ENCODE measurements around the gene FAM229B. TPM values are rescaled to one million over a fixed set of nuclear protein-coding genes. Genes with fewer than 3 reads are reported as not detected.

Gene FAM229B
- total and polyA plus RNA-seq, 3 experiments from 2014 or later = 5.5 to 8.7 (median 7.2) TPM

DNA sequence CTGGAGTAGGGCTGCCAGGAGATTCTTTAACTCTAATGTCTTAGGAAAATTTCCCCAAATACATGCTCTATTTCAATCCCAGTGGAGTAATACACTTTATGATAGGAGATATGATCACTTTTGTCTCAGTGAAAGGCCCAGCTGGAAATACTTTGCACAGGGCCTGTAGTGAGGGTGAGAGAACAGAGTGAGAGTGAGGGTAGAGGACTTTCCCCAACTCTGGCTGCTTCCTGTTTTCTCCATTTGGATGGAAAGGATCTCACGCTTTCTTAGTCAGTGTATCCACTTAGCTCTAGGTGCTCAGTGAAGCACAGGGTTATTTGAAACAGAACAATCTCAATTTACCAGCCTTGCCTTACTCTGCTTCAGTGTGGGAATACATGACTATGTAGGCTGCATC is 36.6 kb downstream of the FAM229B start:
- no peaks in the 10 kb centered on the region for H3K36me3 ChIP-seq (ENCODE audit: insufficient read depth, low read length)
- H3K27ac ChIP-seq (ENCODE audit: low read depth, low read length) = no peak overlapping the region
- H3K27me3 Mint-ChIP-seq = peaks cover 3 to 33% of the 10 kb centered on the region in 2 donors
- DNase-seq = no peak
- H3K4me1 Mint-ChIP-seq = no peaks in the 10 kb centered on the region
- no peaks in the 10 kb centered on the region for H3K9me3 ChIP-seq (ENCODE audit: low read length)
- no peak overlapping the region for H3K4me3 ChIP-seq (ENCODE audit: low read length)
- H3K36me3 Mint-ChIP-seq = peaks cover 0 to 2% (median 0%) of the 10 kb centered on the region in 3 donors
- no peak overlapping the region for H3K4me3 Mint-ChIP-seq
- no peaks in the 10 kb centered on the region for H3K9me3 Mint-ChIP-seq
- H3K27me3 ChIP-seq (ENCODE audit: insufficient read depth, low read length, poor library complexity, severe bottlenecking) = no peaks in the 10 kb centered on the region
- H3K27ac Mint-ChIP-seq = no peak overlapping the region
- ChIA-PET CTCF (interaction anchor here (0.6 kb wide), 1 partner anchor 1072 kb away, joined by 3 read pairs; no protein-coding TSS in a partner anchor), POLR2A (no interaction called here)
- H3K4me1 ChIP-seq (ENCODE audit: insufficient read depth, low read length) = no peaks in the 10 kb centered on the region

DNA sequence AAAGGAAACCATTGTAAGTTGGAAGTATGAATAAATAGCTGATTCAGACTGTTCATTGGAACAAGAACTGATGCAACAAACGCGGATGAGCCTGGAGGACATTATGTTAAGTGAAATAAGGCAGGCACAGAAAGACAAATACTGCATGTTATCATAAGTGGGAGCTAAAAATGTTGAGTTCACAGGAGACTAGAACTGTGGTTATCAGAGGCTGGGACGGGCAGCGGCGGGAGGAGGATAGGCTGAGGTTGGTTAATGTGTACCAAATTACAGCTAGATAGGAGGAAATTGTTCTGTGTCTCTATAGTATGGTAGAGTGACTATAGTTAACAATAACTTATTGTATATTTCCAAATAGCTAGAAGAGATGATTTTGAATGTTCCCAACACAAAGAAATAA is 40.8 kb downstream of the FAM229B start:
- H3K27ac Mint-ChIP-seq = no peak overlapping the region
- H3K36me3 ChIP-seq (ENCODE audit: insufficient read depth, low read length) = no peaks in the 10 kb centered on the region
- no peak overlapping the region for H3K4me3 Mint-ChIP-seq
- H3K27ac ChIP-seq (ENCODE audit: low read depth, low read length) = no peak overlapping the region
- H3K4me3 ChIP-seq (ENCODE audit: low read length) = no peak overlapping the region
- no peaks in the 10 kb centered on the region for H3K4me1 Mint-ChIP-seq
- peaks cover 7 to 44% of the 10 kb centered on the region in 2 donors for H3K27me3 Mint-ChIP-seq
- no peaks in the 10 kb centered on the region for H3K9me3 ChIP-seq (ENCODE audit: low read length)
- DNase-seq = no peak
- no peaks in the 10 kb centered on the region for H3K4me1 ChIP-seq (ENCODE audit: insufficient read depth, low read length)
- H3K36me3 Mint-ChIP-seq = peaks cover 0 to 2% (median 0%) of the 10 kb centered on the region in 3 donors
- ChIA-PET POLR2A (no interaction called here), CTCF (interaction anchor here (1.6 kb wide), 1 partner anchor 35 kb away, joined by 3 read pairs; no protein-coding TSS in a partner anchor)
- no peaks in the 10 kb centered on the region for H3K27me3 ChIP-seq (ENCODE audit: insufficient read depth, low read length, poor library complexity, severe bottlenecking)
- H3K9me3 Mint-ChIP-seq = no peaks in the 10 kb centered on the region

DNA sequence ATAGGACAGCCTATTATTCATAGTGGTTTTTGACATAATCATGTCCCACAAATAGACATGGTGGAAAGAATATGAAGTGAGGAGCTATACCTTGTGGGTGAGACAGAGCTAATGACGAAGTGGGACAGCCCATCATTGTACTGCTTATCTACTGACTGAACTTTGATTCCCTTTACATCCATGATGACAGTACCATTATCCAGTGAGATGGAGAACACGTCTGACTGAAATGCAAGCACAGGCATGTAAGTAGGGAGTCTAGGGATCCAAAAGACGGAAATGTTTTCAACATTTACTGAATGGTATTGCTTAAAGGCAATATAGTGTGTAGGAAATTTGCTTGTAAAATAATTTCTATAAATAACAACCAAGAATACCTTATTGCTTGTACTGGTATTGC is 43.5 kb downstream of the FAM229B start:
- no peak overlapping the region for H3K4me3 ChIP-seq (ENCODE audit: low read length)
- no peak for DNase-seq
- no peaks in the 10 kb centered on the region for H3K9me3 Mint-ChIP-seq
- H3K27me3 ChIP-seq (ENCODE audit: insufficient read depth, low read length, poor library complexity, severe bottlenecking) = no peaks in the 10 kb centered on the region
- H3K27ac Mint-ChIP-seq = no peak overlapping the region
- H3K36me3 ChIP-seq (ENCODE audit: insufficient read depth, low read length) = no peaks in the 10 kb centered on the region
- H3K27me3 Mint-ChIP-seq = peaks cover 11 to 37% of the 10 kb centered on the region in 2 donors
- H3K4me3 Mint-ChIP-seq = no peak overlapping the region
- H3K36me3 Mint-ChIP-seq = peaks cover 0 to 2% (median 0%) of the 10 kb centered on the region in 3 donors
- ChIA-PET CTCF (no interaction called here), POLR2A (no interaction called here)
- H3K9me3 ChIP-seq (ENCODE audit: low read length) = no peaks in the 10 kb centered on the region
- H3K27ac ChIP-seq (ENCODE audit: low read depth, low read length) = no peak overlapping the region
- no peaks in the 10 kb centered on the region for H3K4me1 ChIP-seq (ENCODE audit: insufficient read depth, low read length)
- no peaks in the 10 kb centered on the region for H3K4me1 Mint-ChIP-seq

DNA sequence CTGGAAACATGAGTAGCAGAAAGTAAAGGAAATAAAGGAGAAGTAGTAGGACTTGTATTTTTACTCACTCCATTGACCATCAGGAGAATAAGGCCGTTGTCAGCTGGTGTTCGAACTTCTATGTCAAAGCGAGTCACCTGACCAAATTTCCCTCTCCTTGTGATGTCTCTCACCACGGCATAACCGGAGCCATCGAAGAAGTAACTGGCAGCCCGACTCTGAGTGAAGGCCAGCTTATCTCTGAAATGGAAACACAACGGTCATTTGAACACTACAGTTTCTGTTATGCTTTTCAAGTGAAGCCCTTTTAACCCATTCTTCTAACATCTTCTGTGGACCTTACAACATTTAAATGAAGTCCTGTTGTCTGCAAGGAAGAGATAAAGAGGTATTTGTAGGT is 51.7 kb downstream of the FAM229B start:
- POLR2A ChIA-PET = no interaction called here
- H3K27me3 Mint-ChIP-seq = peaks cover 6 to 21% of the 10 kb centered on the region in 2 donors
- CTCF ChIA-PET = no interaction called here

DNA sequence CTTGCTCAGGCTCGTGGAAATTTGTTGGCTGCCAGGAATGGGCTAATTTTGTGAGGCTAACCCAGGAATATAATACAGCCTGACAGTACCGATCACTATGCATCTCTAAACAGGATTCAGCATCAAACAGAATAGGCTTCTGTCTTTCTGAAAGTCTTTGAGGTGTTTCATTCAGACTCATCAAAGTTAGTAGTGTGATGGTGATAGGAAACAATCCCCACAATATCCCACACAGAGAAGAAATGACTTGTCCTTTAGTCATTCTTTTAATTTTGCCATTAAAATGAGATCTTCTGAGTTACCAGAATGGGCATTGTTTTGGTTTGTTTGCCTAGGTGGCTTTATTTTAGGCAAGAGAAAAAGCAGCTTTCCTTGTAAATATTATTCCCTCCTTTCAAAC is 54.3 kb downstream of the FAM229B start:
- POLR2A ChIA-PET = interaction anchor here (0.6 kb wide), 1 partner anchor 21 kb away, joined by 4 read pairs; no protein-coding TSS in a partner anchor
- no peak overlapping the region for H3K4me3 Mint-ChIP-seq
- no peaks in the 10 kb centered on the region for H3K27me3 ChIP-seq (ENCODE audit: insufficient read depth, low read length, poor library complexity, severe bottlenecking)

More for the DNA sequence above, 51.7 kb downstream of the FAM229B start:
- H3K4me1 Mint-ChIP-seq = peaks cover under 1 to 2% (median 2%) of the 10 kb centered on the region in 3 donors
- no peaks in the 10 kb centered on the region for H3K36me3 Mint-ChIP-seq
- Histone ChIP-seq H3K36me3 (ENCODE audit: insufficient read depth, low read length) (no peaks in the 10 kb centered on the region), H3K27ac (ENCODE audit: low read depth, low read length) (no peak overlapping the region), H3K27me3 (ENCODE audit: insufficient read depth, low read length, poor library complexity, severe bottlenecking) (no peaks in the 10 kb centered on the region), H3K4me3 (ENCODE audit: low read length) (no peak overlapping the region), H3K4me1 (ENCODE audit: insufficient read depth, low read length) (no peaks in the 10 kb centered on the region), H3K9me3 (ENCODE audit: low read length) (no peaks in the 10 kb centered on the region)
- DNase-seq = no peak
- no peak overlapping the region for H3K4me3 Mint-ChIP-seq
- no peaks in the 10 kb centered on the region for H3K9me3 Mint-ChIP-seq
- H3K27ac Mint-ChIP-seq = no peak overlapping the region

DNA sequence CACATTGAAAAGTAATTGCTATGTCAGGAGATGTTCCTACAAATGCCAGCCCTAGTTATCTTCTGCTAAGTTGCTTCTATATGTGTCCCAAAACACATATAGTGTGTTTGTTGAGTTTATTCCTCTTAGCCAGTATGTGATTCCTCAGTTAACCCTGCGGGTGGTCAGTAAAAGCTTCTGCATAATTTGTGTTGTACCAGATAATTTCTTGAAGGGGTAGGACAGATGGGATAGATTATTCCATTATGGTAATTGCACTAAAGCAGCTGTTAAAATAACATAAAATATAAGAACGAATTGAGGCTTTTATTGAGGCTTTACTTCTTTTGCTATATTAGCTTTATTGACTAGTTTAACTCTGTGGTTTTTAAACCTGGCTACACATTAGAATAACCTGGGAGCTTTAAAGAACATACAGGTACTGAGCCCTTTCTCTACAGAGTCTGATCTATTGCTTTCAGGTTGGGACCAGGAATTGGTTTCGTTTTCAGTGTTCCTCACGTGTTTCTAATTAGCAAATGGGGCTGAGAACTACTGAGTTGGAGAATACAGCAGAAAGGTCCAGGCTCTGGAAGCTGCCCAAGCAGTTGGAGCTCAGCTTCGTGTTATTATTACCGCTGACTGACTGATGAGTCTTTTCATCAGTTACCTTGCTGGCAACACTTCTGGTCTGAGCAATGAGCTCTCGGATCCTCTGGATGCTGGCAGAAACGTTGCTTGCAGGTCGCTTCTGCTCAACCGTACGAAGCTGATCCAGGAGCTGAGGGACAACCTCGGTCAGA is 56.9 kb downstream of the FAM229B start:
- Mint-ChIP-seq H3K27ac (no peak overlapping the region), H3K9me3 (no peaks in the 10 kb centered on the region), H3K27me3 (peaks cover 7 to 22% of the 10 kb centered on the region in 2 donors), H3K4me1 (peaks cover 2 to 8% (median 5%) of the 10 kb centered on the region in 3 donors), H3K4me3 (peak overlapping the region in 4 of 7 donors; percentile 6 to 50 (median 22)), H3K36me3 (no peaks in the 10 kb centered on the region)
- CTCF ChIA-PET = no interaction called here
- Histone ChIP-seq H3K4me1 (ENCODE audit: insufficient read depth, low read length) (no peaks in the 10 kb centered on the region), H3K27me3 (ENCODE audit: insufficient read depth, low read length, poor library complexity, severe bottlenecking) (no peaks in the 10 kb centered on the region), H3K4me3 (ENCODE audit: low read length) (no peak overlapping the region), H3K9me3 (ENCODE audit: low read length) (no peaks in the 10 kb centered on the region), H3K27ac (ENCODE audit: low read depth, low read length) (no peak overlapping the region), H3K36me3 (ENCODE audit: insufficient read depth, low read length) (no peaks in the 10 kb centered on the region)
- POLR2A ChIA-PET = interaction anchor here (0.5 kb wide), 1 partner anchor 366 kb away, joined by 7 read pairs; no protein-coding TSS in a partner anchor
- DNase-seq = no peak

More for the DNA sequence above, 54.3 kb downstream of the FAM229B start:
- Histone ChIP-seq H3K9me3 (ENCODE audit: low read length) (no peaks in the 10 kb centered on the region), H3K4me3 (ENCODE audit: low read length) (no peak overlapping the region), H3K36me3 (ENCODE audit: insufficient read depth, low read length) (no peaks in the 10 kb centered on the region), H3K4me1 (ENCODE audit: insufficient read depth, low read length) (no peaks in the 10 kb centered on the region), H3K27ac (ENCODE audit: low read depth, low read length) (no peak overlapping the region)
- no peaks in the 10 kb centered on the region for H3K9me3 Mint-ChIP-seq
- peaks cover 2 to 8% (median 5%) of the 10 kb centered on the region in 3 donors for H3K4me1 Mint-ChIP-seq
- H3K36me3 Mint-ChIP-seq = no peaks in the 10 kb centered on the region
- H3K27ac Mint-ChIP-seq = no peak overlapping the region
- CTCF ChIA-PET = no interaction called here
- H3K27me3 Mint-ChIP-seq = peaks cover 5 to 21% of the 10 kb centered on the region in 2 donors
- no peak for DNase-seq

DNA sequence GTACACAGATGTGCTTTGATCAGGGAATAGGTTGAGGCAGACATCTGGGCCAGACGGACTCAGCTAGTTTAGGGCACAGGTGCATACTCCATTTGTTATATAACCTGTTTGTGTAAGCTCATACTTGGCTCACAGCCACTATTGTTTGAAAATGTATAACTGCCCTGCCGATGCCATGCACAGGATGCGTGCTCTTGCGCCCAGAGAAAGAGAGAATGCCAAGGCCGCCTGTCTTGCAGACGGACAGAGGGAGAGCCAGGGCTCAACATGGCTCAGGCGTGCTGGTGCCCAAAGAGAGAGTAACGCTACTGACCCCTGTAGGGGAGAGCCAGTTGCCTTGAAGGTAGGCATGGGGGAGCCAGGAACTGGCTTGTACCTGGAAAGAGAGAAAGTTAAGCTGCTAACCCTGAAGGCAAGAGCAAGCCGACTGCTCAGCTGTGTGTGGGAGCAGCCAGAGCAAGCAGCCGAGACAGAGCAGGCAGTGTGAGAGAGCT is 57.7 kb downstream of the FAM229B start:
- no peaks in the 10 kb centered on the region for H3K9me3 ChIP-seq (ENCODE audit: low read length)
- H3K27ac ChIP-seq (ENCODE audit: low read depth, low read length) = no peak overlapping the region
- H3K4me3 ChIP-seq (ENCODE audit: low read length) = no peak overlapping the region
- no peak overlapping the region for H3K27ac Mint-ChIP-seq
- H3K9me3 Mint-ChIP-seq = no peaks in the 10 kb centered on the region
- no peaks in the 10 kb centered on the region for H3K36me3 ChIP-seq (ENCODE audit: insufficient read depth, low read length)
- CTCF ChIA-PET = no interaction called here
- POLR2A ChIA-PET = interaction anchor here (0.5 kb wide), 1 partner anchor 366 kb away, joined by 7 read pairs; no protein-coding TSS in a partner anchor
- no peaks in the 10 kb centered on the region for H3K27me3 ChIP-seq (ENCODE audit: insufficient read depth, low read length, poor library complexity, severe bottlenecking)
- H3K4me1 ChIP-seq (ENCODE audit: insufficient read depth, low read length) = no peaks in the 10 kb centered on the region
- H3K27me3 Mint-ChIP-seq = peaks cover 7 to 27% of the 10 kb centered on the region in 2 donors
- H3K36me3 Mint-ChIP-seq = no peaks in the 10 kb centered on the region
- DNase-seq = no peak
- no peak overlapping the region for H3K4me3 Mint-ChIP-seq
- peaks cover 2 to 8% (median 5%) of the 10 kb centered on the region in 3 donors for H3K4me1 Mint-ChIP-seq

DNA sequence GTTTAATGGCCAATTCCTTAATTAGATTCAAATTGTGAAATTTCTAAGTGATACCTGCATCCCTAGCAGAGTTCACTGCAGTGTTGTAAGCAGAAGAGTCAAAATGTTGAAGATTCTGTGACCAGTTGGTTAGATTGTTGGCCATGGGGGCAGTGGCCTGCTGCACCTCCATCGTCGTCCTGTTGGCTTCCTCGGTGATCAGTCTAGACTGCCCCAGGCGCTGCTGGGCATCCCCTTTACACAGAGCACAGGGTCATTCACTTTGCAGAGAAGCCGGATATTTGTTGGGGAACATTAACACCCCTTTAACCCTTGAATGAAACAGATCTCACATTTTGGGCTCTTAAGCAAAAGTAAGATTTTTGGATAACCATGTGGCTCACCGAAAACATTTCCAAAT is 60.7 kb downstream of the FAM229B start:
- CTCF ChIA-PET = no interaction called here
- H3K4me3 Mint-ChIP-seq = no peak overlapping the region

More for the DNA sequence above, 60.7 kb downstream of the FAM229B start:
- no peaks in the 10 kb centered on the region for H3K9me3 ChIP-seq (ENCODE audit: low read length)
- POLR2A ChIA-PET = no interaction called here
- H3K27me3 ChIP-seq (ENCODE audit: insufficient read depth, low read length, poor library complexity, severe bottlenecking) = no peaks in the 10 kb centered on the region
- no peak overlapping the region for H3K27ac ChIP-seq (ENCODE audit: low read depth, low read length)
- Mint-ChIP-seq H3K27me3 (peaks cover 7 to 22% of the 10 kb centered on the region in 2 donors), H3K9me3 (no peaks in the 10 kb centered on the region), H3K27ac (no peak overlapping the region), H3K36me3 (no peaks in the 10 kb centered on the region), H3K4me1 (peaks cover 2 to 8% (median 5%) of the 10 kb centered on the region in 3 donors)
- H3K4me3 ChIP-seq (ENCODE audit: low read length) = no peak overlapping the region
- DNase-seq = no peak
- H3K4me1 ChIP-seq (ENCODE audit: insufficient read depth, low read length) = no peaks in the 10 kb centered on the region
- H3K36me3 ChIP-seq (ENCODE audit: insufficient read depth, low read length) = no peaks in the 10 kb centered on the region
